CD4-positive, alpha-beta T cell (primary cell): ENCODE results near the gene ST3GAL5. TPM values are rescaled to one million over a fixed set of nuclear protein-coding genes. Genes with fewer than 3 reads are reported as not detected.

ENCODE experiments used
- ATAC-seq: fragments of 200-7000 bp; cut with Tn5 transposase; one replicate; pipeline ENCODE4 v1.10.0; 2022; ENCODE audit warnings: mild to moderate bottlenecking; ENCODE audit not compliant: poor library complexity
- CTCF ChIA-PET: fragments of 350-600 bp; sonication (Branson Sonifier 250); formaldehyde crosslinking; loops from one replicate; lab custom pipeline; 2021; ENCODE audit warnings: antibody characterized with exemption, inconsistent platforms; lab: Charles Lee
- POLR2A ChIA-PET: fragments of 350-600 bp; sonication (Branson Sonifier 250); formaldehyde crosslinking; loops from one replicate; lab custom pipeline; 2021; ENCODE audit warnings: antibody characterized with exemption, inconsistent platforms; lab: Charles Lee
- DNase-seq, 14 experiments: peaks; one replicate each; pipeline ENCODE4 v3.0.0-alpha.2; 2013 to 2020; ENCODE audit warnings: mixed read lengths in 2 of 14
- H3K27ac ChIP-seq, 2 donors: one replicate each; pipeline versions ENCODE4 v1.5.1 to v1.7.0; 2013; ENCODE audit warnings: low read length in 2 of 2, low read depth in 1 of 2, mild to moderate bottlenecking in 1 of 2
- H3K27me3 ChIP-seq, 2 experiments: 1 replicate in 1 of 2; 2 replicates in 1 of 2; pipeline versions ENCODE4 v1.6.1 to v1.7.0; 2013; ENCODE audit warnings: low read length in 2 of 2, control low read depth in 1 of 2, mild to moderate bottlenecking in 1 of 2, moderate library complexity in 1 of 2; ENCODE audit not compliant: insufficient read depth in 2 of 2, control insufficient read depth in 1 of 2
- H3K36me3 ChIP-seq: one replicate; pipeline ENCODE4 v1.6.1; 2013; ENCODE audit warnings: low read length, control low read depth; ENCODE audit not compliant: insufficient read depth
- H3K4me1 ChIP-seq: one replicate; pipeline ENCODE4 v1.6.1; 2013; ENCODE audit warnings: low read length, control low read depth; ENCODE audit not compliant: insufficient read depth
- H3K4me3 ChIP-seq: one replicate; pipeline ENCODE4 v1.5.1; 2013; ENCODE audit warnings: mild to moderate bottlenecking, low read length, moderate library complexity
- H3K9me3 ChIP-seq, 2 experiments: 1 replicate in 1 of 2; 2 replicates in 1 of 2; pipeline versions ENCODE4 v1.6.1 to v1.7.0; 2013; ENCODE audit warnings: low read length in 2 of 2, mild to moderate bottlenecking in 2 of 2, control low read depth in 1 of 2, moderate library complexity in 1 of 2; ENCODE audit not compliant: control insufficient read depth in 1 of 2, insufficient read depth in 1 of 2
- H3K27ac Mint-ChIP-seq: one replicate; pipeline ENCODE4 v1.8.0; 2020; ENCODE audit warnings: mixed read lengths
- H3K27me3 Mint-ChIP-seq: one replicate; pipeline ENCODE4 v1.8.0; 2021; ENCODE audit warnings: mixed read lengths
- H3K36me3 Mint-ChIP-seq: one replicate; pipeline ENCODE4 v1.8.0; 2021; ENCODE audit warnings: low read depth, mixed read lengths
- H3K4me1 Mint-ChIP-seq: one replicate; pipeline ENCODE4 v1.8.0; 2021; ENCODE audit warnings: low read depth, mixed read lengths
- H3K4me3 Mint-ChIP-seq: one replicate; pipeline ENCODE4 v1.8.0; 2020; ENCODE audit warnings: mild to moderate bottlenecking, mixed read lengths
- H3K9me3 Mint-ChIP-seq: one replicate; pipeline ENCODE4 v1.8.0; 2020; ENCODE audit warnings: mixed read lengths
- intact Hi-C, 2 experiments: fragments of 100-400 bp; cut with DNase I in 1 of 2; cut with micrococcal nuclease in 1 of 2; formaldehyde crosslinking; loops; one replicate each; pipeline versions ENCODE4 v1.15.1 to v1.9.0; 2023 to 2025; cut with DNase I, micrococcal nuclease
- total RNA-seq, 174 experiments: library from RNA in 2 of 174; stranded (reverse) in 2 of 174; gene quantifications; one replicate each; pipeline ENCODE4 v1.2.3 and lab custom pipeline; 2021 to 2026
- TF ChIP-seq, protein P1 (sequence below): fragments of 200-600 bp; IDR thresholded peaks from one replicate; pipeline ENCODE4 v1.8.0; 2022; ENCODE audit warnings: antibody characterized with exemption, mild to moderate bottlenecking

The ST3GAL5 gene
- total RNA-seq, 2 experiments from 2014 or later: 76.7 to 77.8 TPM

DNA sequence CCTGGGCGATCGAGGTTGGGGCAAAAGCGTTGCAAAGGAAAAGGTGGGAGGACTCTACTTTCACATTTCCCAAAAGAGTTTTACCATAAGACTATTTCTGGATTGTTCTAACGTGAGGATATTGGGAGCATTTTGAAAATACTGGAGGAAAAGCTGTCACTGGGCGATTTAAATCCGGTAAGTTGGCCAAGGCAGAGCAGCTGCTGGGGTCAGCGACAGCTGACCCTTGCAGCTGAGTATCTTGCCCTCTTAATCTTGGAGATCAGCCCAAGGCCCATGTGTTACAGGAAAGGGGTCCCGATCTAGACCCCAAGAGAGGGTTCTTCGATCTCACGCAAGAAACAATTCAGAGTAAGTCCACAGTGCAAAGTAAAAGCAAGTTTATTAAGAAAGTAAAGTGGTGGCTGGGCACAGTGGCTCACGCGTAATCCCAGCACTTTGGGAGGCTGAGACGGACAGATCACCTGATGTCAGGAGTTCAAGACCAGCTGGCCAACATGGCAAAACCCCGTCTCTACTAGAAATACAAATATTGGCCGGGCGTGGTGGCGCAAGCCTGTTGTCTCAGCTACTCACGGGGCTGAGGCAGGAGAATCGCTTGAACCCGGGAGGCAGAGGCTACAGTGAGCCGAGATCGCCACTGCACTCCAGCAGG, 964 bp upstream of the ST3GAL5 start:
- intact Hi-C loops: loop anchor here (1.0 to 2.0 kb wide), 6 partner anchors 36 to 217 kb away; partner anchors contain the start of gene PTCD3 (in 1 of the 2)
- Mint-ChIP-seq H3K4me1 (peaks cover 57% of the 10 kb centered on the region), H3K27ac (peak overlapping the region; percentile 95), H3K36me3 (peaks cover 18% of the 10 kb centered on the region), H3K4me3 (peak overlapping the region; percentile 98), H3K9me3 (no peaks in the 10 kb centered on the region), H3K27me3 (no peaks in the 10 kb centered on the region)
- TF ChIP-seq, protein P1, sequence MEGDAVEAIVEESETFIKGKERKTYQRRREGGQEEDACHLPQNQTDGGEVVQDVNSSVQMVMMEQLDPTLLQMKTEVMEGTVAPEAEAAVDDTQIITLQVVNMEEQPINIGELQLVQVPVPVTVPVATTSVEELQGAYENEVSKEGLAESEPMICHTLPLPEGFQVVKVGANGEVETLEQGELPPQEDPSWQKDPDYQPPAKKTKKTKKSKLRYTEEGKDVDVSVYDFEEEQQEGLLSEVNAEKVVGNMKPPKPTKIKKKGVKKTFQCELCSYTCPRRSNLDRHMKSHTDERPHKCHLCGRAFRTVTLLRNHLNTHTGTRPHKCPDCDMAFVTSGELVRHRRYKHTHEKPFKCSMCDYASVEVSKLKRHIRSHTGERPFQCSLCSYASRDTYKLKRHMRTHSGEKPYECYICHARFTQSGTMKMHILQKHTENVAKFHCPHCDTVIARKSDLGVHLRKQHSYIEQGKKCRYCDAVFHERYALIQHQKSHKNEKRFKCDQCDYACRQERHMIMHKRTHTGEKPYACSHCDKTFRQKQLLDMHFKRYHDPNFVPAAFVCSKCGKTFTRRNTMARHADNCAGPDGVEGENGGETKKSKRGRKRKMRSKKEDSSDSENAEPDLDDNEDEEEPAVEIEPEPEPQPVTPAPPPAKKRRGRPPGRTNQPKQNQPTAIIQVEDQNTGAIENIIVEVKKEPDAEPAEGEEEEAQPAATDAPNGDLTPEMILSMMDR: no peak
- Histone ChIP-seq H3K9me3 (no peaks in the 10 kb centered on the region), H3K36me3 (no peaks in the 10 kb centered on the region), H3K27me3 (no peaks in the 10 kb centered on the region), H3K4me3 (peak overlapping the region; percentile 81), H3K4me1 (peaks cover 47% of the 10 kb centered on the region), H3K27ac (peak overlapping the region; percentile 60 to 81)
- ChIA-PET CTCF (interaction anchor here (0.8 to 5.8 kb wide), 13 partner anchors 10 to 253 kb away, joined by 3 to 71 read pairs (median 11); partner anchors contain the start of genes POLR1A and PTCD3), POLR2A (interaction anchor here (0.7 to 5.6 kb wide), 14 partner anchors 17 to 551 kb away, joined by 3 to 81 read pairs (median 7); partner anchors contain the start of genes KDM3A, POLR1A and PTCD3)
- ATAC-seq (no peak), DNase-seq (no peak)

DNA sequence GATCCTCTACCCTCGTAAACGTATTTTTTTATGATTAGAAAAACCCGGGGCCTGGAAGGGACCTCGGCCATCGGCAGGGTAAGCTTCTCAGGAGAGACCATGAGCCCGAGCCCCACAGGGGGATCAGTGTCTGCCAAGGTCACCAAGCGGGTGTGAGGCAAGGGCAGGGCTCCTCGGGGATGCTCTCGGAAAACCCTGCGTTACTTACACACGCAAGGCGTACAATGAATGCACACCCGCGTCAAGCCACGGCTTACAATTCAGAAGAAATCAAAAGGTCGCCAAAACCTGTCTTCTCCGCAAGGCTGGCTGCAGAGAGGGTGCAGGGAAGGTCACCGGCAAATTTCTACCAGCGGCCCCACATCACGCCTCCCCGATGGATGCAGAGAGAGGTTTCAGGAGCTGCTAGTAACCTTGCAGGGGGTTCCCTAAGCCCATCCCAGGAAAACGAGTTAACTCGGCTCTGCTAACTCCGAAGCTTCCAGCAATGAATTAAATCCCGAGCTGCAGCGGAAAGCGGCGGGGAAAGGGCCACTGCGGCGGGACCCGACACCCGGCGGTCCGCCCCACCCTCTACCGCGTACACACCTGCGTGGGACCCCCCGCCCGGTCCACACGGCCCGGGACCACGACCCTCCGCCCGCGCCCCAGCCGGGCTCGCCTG, 638 bp downstream of the ST3GAL5 start:
- ChIA-PET CTCF (interaction anchor here (0.8 to 5.8 kb wide), 18 partner anchors 10 to 251 kb away, joined by 3 to 71 read pairs (median 7); partner anchors contain the start of genes POLR1A and PTCD3), POLR2A (interaction anchor here (0.8 to 5.6 kb wide), 14 partner anchors 13 to 553 kb away, joined by 3 to 81 read pairs (median 10); partner anchors contain the start of genes KDM3A, POLR1A and PTCD3)
- H3K36me3 ChIP-seq: no peaks in the 10 kb centered on the region
- H3K27me3 Mint-ChIP-seq: no peaks in the 10 kb centered on the region
- H3K36me3 Mint-ChIP-seq: peaks cover 30% of the 10 kb centered on the region
- H3K4me3 Mint-ChIP-seq: peak overlapping the region; percentile 88
- no peaks in the 10 kb centered on the region for H3K27me3 ChIP-seq
- intact Hi-C loops: loop anchor here in 1 of 2 experiments (2.0 kb wide), 1 partner anchor 147 kb away; no protein-coding TSS in a partner anchor
- peak; percentile 10 for ATAC-seq
- peaks cover 47% of the 10 kb centered on the region for H3K4me1 ChIP-seq
- TF ChIP-seq, protein P1: no peak
- peak overlapping the region; percentile 92 for H3K27ac Mint-ChIP-seq
- peaks cover 60% of the 10 kb centered on the region for H3K4me1 Mint-ChIP-seq
- H3K27ac ChIP-seq: peak overlapping the region; percentile 56 to 69
- H3K9me3 ChIP-seq: no peaks in the 10 kb centered on the region
- peak overlapping the region; percentile 88 for H3K4me3 ChIP-seq
- H3K9me3 Mint-ChIP-seq: no peaks in the 10 kb centered on the region
- peak in 12 of 14 experiments; percentile 18 to 72 (median 30) for DNase-seq

DNA sequence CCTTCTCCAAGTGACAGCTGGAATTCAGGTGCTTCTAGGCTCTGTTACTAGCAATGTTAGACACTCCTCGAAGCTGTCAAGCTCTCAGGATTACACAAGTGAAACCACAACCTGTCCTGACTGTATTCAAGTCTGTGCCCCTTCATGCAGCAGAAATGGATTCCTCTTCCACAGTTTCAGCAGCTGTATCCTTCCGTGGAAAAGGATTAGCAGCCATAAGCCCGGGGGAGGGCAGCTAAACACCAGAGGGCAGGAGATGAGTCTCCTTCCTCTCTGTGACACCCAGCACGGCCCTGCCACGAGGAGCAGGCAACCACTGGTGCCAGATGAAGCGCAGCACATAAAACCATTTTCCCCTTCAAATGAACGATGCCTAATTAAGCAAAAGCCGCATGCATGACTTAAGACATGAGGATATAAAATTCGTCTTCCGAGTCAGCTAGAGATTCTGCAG, 1.2 kb downstream of the ST3GAL5 start:
- ChIA-PET POLR2A (interaction anchor here (0.6 to 5.6 kb wide), 16 partner anchors 9 to 560 kb away, joined by 3 to 81 read pairs (median 8); partner anchors contain the start of genes KDM3A, POLR1A, PTCD3 and TGOLN2), CTCF (interaction anchor here (1.0 to 5.8 kb wide), 13 partner anchors 9 to 191 kb away, joined by 3 to 71 read pairs (median 11); no protein-coding TSS in a partner anchor)
- Mint-ChIP-seq H3K9me3 (no peaks in the 10 kb centered on the region), H3K36me3 (peaks cover 36% of the 10 kb centered on the region), H3K27ac (peak overlapping the region; percentile 92), H3K27me3 (no peaks in the 10 kb centered on the region), H3K4me1 (peaks cover 56% of the 10 kb centered on the region), H3K4me3 (peak overlapping the region; percentile 88)
- peak; percentile 42 for ATAC-seq
- Histone ChIP-seq H3K4me1 (peaks cover 47% of the 10 kb centered on the region), H3K27ac (peak overlapping the region; percentile 56 to 69), H3K27me3 (no peaks in the 10 kb centered on the region), H3K36me3 (no peaks in the 10 kb centered on the region), H3K9me3 (peaks cover 0 to 2% of the 10 kb centered on the region in 2 experiments), H3K4me3 (peak overlapping the region; percentile 88)
- peak; percentile 33 to 77 (median 50) for DNase-seq
- intact Hi-C loops: loop anchor here in 1 of 2 experiments (2.0 kb wide), 4 partner anchors 35 to 191 kb away; no protein-coding TSS in a partner anchor
- TF ChIP-seq, protein P1: no peak
